GM12872 (cell line): ENCODE results near the gene ADRA1B.

Experiments
- CTCF ChIP-seq: IDR thresholded peaks from 3 replicates; pipeline ENCODE4 v1.5.1; 2011; ENCODE audit warnings: low read depth, mild to moderate bottlenecking, low read length, moderate library complexity; ENCODE audit not compliant: insufficient read depth

The ADRA1B gene

DNA sequence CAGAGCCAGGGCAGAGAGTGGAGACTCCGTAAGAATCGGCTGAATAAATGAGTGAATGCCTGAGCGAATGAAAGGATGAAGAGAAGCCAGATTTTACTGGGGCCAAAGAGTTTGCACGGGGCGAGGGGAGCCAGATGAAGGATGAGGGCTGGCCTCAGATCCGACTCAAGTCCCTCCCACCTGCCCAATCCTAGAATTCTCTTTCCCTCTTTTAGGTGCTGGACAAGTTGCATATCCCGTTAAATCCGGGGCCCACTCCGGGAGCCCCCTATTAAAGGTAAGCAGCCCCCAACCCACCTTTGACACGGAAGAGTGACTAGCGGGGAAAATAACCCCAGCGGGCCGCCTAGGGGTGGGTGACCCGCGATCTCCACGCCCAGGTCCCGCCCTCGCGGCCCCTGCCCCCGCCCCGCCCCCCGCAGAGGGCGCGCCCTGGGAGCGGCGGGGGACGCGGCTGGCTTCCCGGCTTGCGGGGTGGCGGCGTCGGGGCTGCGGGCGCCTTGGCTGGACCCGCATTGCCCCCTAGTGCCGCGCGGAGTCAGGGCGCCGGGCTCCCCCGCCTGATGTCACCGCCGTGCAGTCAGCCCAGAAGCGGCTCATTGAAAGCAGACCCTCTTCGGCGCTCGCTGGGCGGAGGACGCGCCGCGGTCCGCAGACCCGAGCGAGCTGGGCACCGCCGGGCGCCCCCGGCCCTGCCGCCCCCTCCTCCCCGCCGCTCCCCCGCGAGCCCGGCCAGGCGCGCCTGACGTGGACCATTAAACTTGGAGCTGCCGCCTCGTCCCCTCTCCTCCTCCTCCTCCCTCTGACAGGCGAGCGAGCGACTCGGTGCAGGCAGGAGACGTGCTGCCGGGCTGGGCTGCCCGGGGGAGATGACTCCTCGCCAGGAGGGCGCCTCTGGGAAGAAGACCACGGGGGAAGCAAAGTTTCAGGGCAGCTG lies at the start of gene ADRA1B:
Gene ADRA1B (plus strand): TSS at position 579 of the 937 bp plus-strand sequence. CDS start 424 bp downstream, outside the sequence.
- peak; percentile 49; the same call in 1 of the 3 replicates for TF ChIP-seq CTCF

- no peak for TF ChIP-seq CTCF
Observed at GRCh38 chr5:159873680-159874079, 42.6 kb upstream of the ADRA1B start.

GRCh38 chr5:159874263-159874662 lies 42.0 kb upstream of the ADRA1B start:
- no peak for TF ChIP-seq CTCF

- no peak for TF ChIP-seq CTCF
Observed at GRCh38 chr5:159877016-159877415, 39.3 kb upstream of the ADRA1B start.

DNA sequence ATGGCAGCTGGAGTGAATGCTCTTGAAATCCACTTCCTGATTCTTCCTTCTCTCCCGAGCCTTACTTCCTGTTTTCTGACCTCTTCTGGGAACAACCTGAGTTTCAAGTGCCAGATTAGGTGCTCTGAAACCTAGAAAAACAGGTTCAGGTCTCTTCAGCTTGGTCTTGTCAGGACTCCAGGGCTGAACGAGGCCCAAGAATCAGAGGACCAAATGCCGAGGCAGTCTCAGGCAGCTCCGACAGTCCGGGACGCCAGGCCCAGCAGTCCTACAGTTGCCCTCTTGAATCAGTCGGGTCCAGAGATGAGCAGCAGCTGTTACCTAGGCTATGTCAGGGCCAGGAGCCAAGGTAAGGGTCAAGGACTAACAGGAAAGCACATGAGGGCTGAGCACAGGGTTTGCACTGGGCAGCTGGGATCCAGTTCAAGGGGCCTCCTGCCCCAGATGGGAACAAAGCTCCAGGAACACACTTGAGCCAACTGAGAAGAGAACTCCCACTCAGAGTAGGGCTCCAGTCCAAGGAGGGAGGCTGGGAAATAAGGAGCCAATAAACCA lies 38.3 kb upstream of the ADRA1B start:
- no peak for TF ChIP-seq CTCF

DNA sequence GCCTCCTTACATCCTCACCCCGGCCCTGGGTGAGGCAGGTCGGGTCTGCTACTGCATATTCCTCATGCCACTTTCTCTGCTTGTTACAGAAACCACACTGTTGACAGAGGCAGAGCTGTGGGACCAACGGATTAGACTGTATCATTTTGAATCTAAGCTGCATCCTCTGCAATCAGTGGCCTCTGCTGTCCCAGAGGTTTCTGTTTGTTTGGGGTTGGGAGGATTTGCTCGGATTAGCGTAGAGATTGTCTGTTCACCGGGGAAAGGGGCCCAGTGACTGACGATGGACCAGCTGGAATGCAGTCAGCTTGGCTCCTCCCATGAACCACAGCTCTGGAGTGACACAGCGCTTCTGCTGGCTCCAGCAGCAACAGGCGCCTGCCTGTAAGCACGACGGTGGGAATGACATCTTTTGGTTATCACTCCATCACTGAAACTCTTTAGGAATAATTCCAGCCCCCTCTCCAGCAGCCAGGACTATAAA lies 37.3 kb upstream of the ADRA1B start:
- TF ChIP-seq CTCF, result no peak

- no peak for TF ChIP-seq CTCF
Observed at GRCh38 chr5:159880676-159881075, 35.6 kb upstream of the ADRA1B start.
